CD14-positive monocyte (primary cell): Measurements from ENCODE around the gene FARP1. TPM values are rescaled to one million over a fixed set of nuclear protein-coding genes. Genes with fewer than 3 reads are reported as not detected.

Source experiments
- DNase-seq, 3 donors: peaks; one replicate each; pipeline ENCODE4 v3.0.0-alpha.2; 2011 to 2022
- H2AFZ ChIP-seq: 2 replicates; pipeline ENCODE4 v1.6.0; 2012; ENCODE audit warnings: mild to moderate bottlenecking, low read depth, low read length, inconsistent platforms; ENCODE audit not compliant: insufficient read depth, poor library complexity, severe bottlenecking
- H3K27ac ChIP-seq, 2 donors: 1 replicate in 1 of 2; 2 replicates in 1 of 2; pipeline ENCODE4 v1.5.1; 2012 to 2013; ENCODE audit warnings: low read length in 2 of 2, control low read depth in 1 of 2, inconsistent platforms in 1 of 2, low read depth in 1 of 2, mild to moderate bottlenecking in 1 of 2
- H3K27me3 ChIP-seq, 2 donors: one replicate each; pipeline versions ENCODE4 v1.6.0 to v1.6.1; 2011 to 2013; ENCODE audit warnings: low read length in 2 of 2; ENCODE audit not compliant: control insufficient read depth in 2 of 2, insufficient read depth in 2 of 2
- H3K36me3 ChIP-seq, 2 donors: replicated peaks in 1 of 2; 1 replicate in 1 of 2; 2 replicates in 1 of 2; pipeline versions ENCODE4 v1.5.1 to v1.6.1; 2012 to 2013; ENCODE audit warnings: low read length in 2 of 2, control low read depth in 1 of 2, inconsistent platforms in 1 of 2, mild to moderate bottlenecking in 1 of 2; ENCODE audit not compliant: insufficient read depth in 2 of 2, control insufficient read depth in 1 of 2
- H3K4me1 ChIP-seq, 2 donors: 1 replicate in 1 of 2; 2 replicates in 1 of 2; pipeline versions ENCODE4 v1.5.1 to v1.6.1; 2012 to 2013; ENCODE audit warnings: low read length in 2 of 2, control low read depth in 1 of 2, inconsistent platforms in 1 of 2, mild to moderate bottlenecking in 1 of 2, moderate library complexity in 1 of 2; ENCODE audit not compliant: insufficient read depth in 2 of 2, control insufficient read depth in 1 of 2
- H3K4me2 ChIP-seq: replicated peaks from 2 replicates; pipeline ENCODE3; 2012; ENCODE audit warnings: low read length, moderate library complexity, mild to moderate bottlenecking; ENCODE audit not compliant: poor library complexity, severe bottlenecking; ENCODE audit errors: extremely low read depth
- H3K4me3 ChIP-seq, 3 experiments: fragments of 200-600 bp in 1 of 3; sonication (generic) in 1 of 3; replicated peaks in 1 of 3; 1 replicate in 2 of 3; 2 replicates in 1 of 3; pipeline ENCODE4 v1.5.1; 2011 to 2013; ENCODE audit warnings: low read length in 3 of 3, mild to moderate bottlenecking in 3 of 3, control low read depth in 2 of 3, low read depth in 2 of 3, inconsistent platforms in 1 of 3, moderate library complexity in 1 of 3
- H3K79me2 ChIP-seq: 2 replicates; pipeline ENCODE4 v1.6.0; 2012; ENCODE audit warnings: mild to moderate bottlenecking, control low read depth, inconsistent platforms, low read length, moderate library complexity; ENCODE audit not compliant: insufficient read depth
- H3K9ac ChIP-seq: 2 replicates; pipeline ENCODE4 v1.6.0; 2017; ENCODE audit warnings: low read length, mild to moderate bottlenecking; ENCODE audit not compliant: insufficient read depth, poor library complexity, severe bottlenecking
- H3K9me3 ChIP-seq, 2 donors: replicated peaks in 1 of 2; 1 replicate in 1 of 2; 2 replicates in 1 of 2; pipeline versions ENCODE4 v1.5.1 to v1.6.1; 2012 to 2013; ENCODE audit warnings: low read length in 2 of 2, control low read depth in 1 of 2; ENCODE audit not compliant: control insufficient read depth in 1 of 2, insufficient read depth in 1 of 2
- H4K20me1 ChIP-seq: 2 replicates; pipeline ENCODE4 v1.6.0; 2012; ENCODE audit warnings: mild to moderate bottlenecking, low read length, control low read depth, moderate library complexity; ENCODE audit not compliant: insufficient read depth
- H3K27ac Mint-ChIP-seq, 7 donors: one replicate each; pipeline ENCODE4 v1.8.0; 2020; ENCODE audit warnings: mild to moderate bottlenecking in 7 of 7, mixed read lengths in 7 of 7, moderate library complexity in 6 of 7, inconsistent platforms in 2 of 7
- H3K27me3 Mint-ChIP-seq, 3 donors: one replicate each; pipeline ENCODE4 v1.8.0; 2021 to 2022; ENCODE audit warnings: low read depth in 3 of 3, mild to moderate bottlenecking in 3 of 3, mixed read lengths in 3 of 3, moderate library complexity in 3 of 3, inconsistent platforms in 1 of 3
- H3K36me3 Mint-ChIP-seq, 2 donors: one replicate each; pipeline ENCODE4 v1.8.0; 2020; ENCODE audit warnings: mixed read lengths in 2 of 2, inconsistent platforms in 1 of 2, mild to moderate bottlenecking in 1 of 2
- H3K4me1 Mint-ChIP-seq: one replicate; pipeline ENCODE4 v1.8.0; 2020; ENCODE audit warnings: mild to moderate bottlenecking, mixed read lengths
- H3K4me3 Mint-ChIP-seq, 2 donors: one replicate each; pipeline ENCODE4 v1.8.0; 2020; ENCODE audit warnings: mild to moderate bottlenecking in 2 of 2, mixed read lengths in 2 of 2, moderate library complexity in 1 of 2
- H3K9me3 Mint-ChIP-seq, 7 donors: one replicate each; pipeline ENCODE4 v1.8.0; 2020 to 2022; ENCODE audit warnings: mixed read lengths in 7 of 7, mild to moderate bottlenecking in 6 of 7, moderate library complexity in 6 of 7, inconsistent platforms in 2 of 7
- CTCF ChIP-seq: fragments of 200-600 bp; IDR thresholded peaks from one replicate; pipeline ENCODE4 v1.8.0; 2022; ENCODE audit warnings: antibody characterized with exemption, mild to moderate bottlenecking
- WGBS: methylation state at CpG from one replicate; pipeline ENCODE4 v1.1.5; 2013; ENCODE audit warnings: missing lambda C conversion rate; ENCODE audit not compliant: insufficient coverage; 5-methylcytosine and 5-hydroxymethylcytosine counted together
- intact Hi-C, 2 donors: fragments of 100-400 bp; cut with micrococcal nuclease; formaldehyde crosslinking; loops; one replicate each; pipeline versions ENCODE4 v1.15.0 to v1.15.1; 2023
- polyA plus RNA-seq, 3 donors: library from polyadenylated mRNA; depleted of rRNA in 1 of 3; unstranded in 2 of 3; stranded (reverse) in 1 of 3; fragments of 300-500 nt in 2 of 3; fragments of >200 nt in 1 of 3; fragmentation: Illumina TruSeq in 2 of 3; gene quantifications; 1 replicate in 2 of 3; 2 replicates in 1 of 3; pipeline ENCODE4 v1.2.3, GENCODE V29; 2012 to 2021

The FARP1 gene
- polyA plus RNA-seq, 3 donors, result 0.01 to 0.16 (median 0.12) TPM

GRCh38 chr13:98450539-98451111, 307.7 kb downstream of the FARP1 start:
- no peaks in the 10 kb centered on the region for H3K27me3 ChIP-seq
- no peak overlapping the region for H2AFZ ChIP-seq
- Mint-ChIP-seq H3K4me1 (peaks cover 1% of the 10 kb centered on the region), H3K9me3 (no peaks in the 10 kb centered on the region), H3K4me3 (no peak overlapping the region), H3K36me3 (peaks cover 70 to 75% of the 10 kb centered on the region in 2 donors), H3K27me3 (peaks cover 0 to 3% (median 0%) of the 10 kb centered on the region in 3 donors), H3K27ac (peak overlapping the region in 2 of 7 donors; percentile 22 to 44)
- peaks cover 57% of the 10 kb centered on the region for H4K20me1 ChIP-seq
- peaks cover 39 to 80% of the 10 kb centered on the region in 2 donors for H3K36me3 ChIP-seq
- whole genome bisulfite sequencing, result 82% methylated on average over 11 of the region's 14 CpGs
- no peaks in the 10 kb centered on the region for H3K9me3 ChIP-seq
- H3K79me2 ChIP-seq, result no peaks in the 10 kb centered on the region
- H3K4me2 ChIP-seq, result no peak overlapping the region
- no peak for DNase-seq
- no peak for TF ChIP-seq CTCF
- no peak overlapping the region for H3K4me3 ChIP-seq
- no peak overlapping the region for H3K9ac ChIP-seq
- intact Hi-C loops, result no loop called here
- no peak overlapping the region for H3K27ac ChIP-seq
- peaks cover under 1 to 1% of the 10 kb centered on the region in 2 donors for H3K4me1 ChIP-seq

- Histone ChIP-seq H3K27ac (no peak overlapping the region), H3K36me3 (peaks cover 51 to 92% of the 10 kb centered on the region in 2 donors), H3K4me3 (no peak overlapping the region), H3K27me3 (no peaks in the 10 kb centered on the region), H3K9ac (no peak overlapping the region), H4K20me1 (peaks cover 61% of the 10 kb centered on the region), H3K79me2 (no peaks in the 10 kb centered on the region), H2AFZ (no peak overlapping the region), H3K9me3 (no peaks in the 10 kb centered on the region), H3K4me1 (no peaks in the 10 kb centered on the region), H3K4me2 (no peak overlapping the region)
- H3K36me3 Mint-ChIP-seq, result peaks cover 81 to 87% of the 10 kb centered on the region in 2 donors
- H3K9me3 Mint-ChIP-seq, result no peaks in the 10 kb centered on the region
- H3K27ac Mint-ChIP-seq, result peak overlapping the region in 1 of 7 donors; percentile 68
- H3K4me3 Mint-ChIP-seq, result no peak overlapping the region
- H3K4me1 Mint-ChIP-seq, result no peaks in the 10 kb centered on the region
- intact Hi-C loops, result no loop called here
- peaks cover 0 to 2% (median 0%) of the 10 kb centered on the region in 3 donors for H3K27me3 Mint-ChIP-seq
- TF ChIP-seq CTCF, result no peak
- DNase-seq, result no peak
- WGBS, result 96% methylated on average over 12 of the region's 23 CpGs
These were observed 309.0 kb downstream of the FARP1 start for GRCh38 chr13:98451676-98452470.
